HepG2 (cell line): ENCODE data around the gene EDEM3. TPM values are rescaled to one million over a fixed set of nuclear protein-coding genes. Genes with fewer than 3 reads are reported as not detected.

ENCODE experiments used
- ATAC-seq: fragments of 200-7000 bp; cut with Tn5 transposase; 3 replicates; pipeline ENCODE4 v1.9.1; 2020; ENCODE audit warnings: mild to moderate bottlenecking, moderate library complexity
- BruUV-seq: library from RNA; stranded (reverse); fragments of 400-500 nt; replicated peaks from 2 replicates; lab custom pipeline; 2021; lab: Mats Ljungman, UMichigan
- CTCF ChIA-PET: fragments of 300-600 bp; formaldehyde crosslinking; extraction: SDS; loops from one replicate; lab custom pipeline; 2021; ENCODE audit warnings: low total read pairs, inconsistent platforms, low intra/inter-chr PET ratio; lab: Yijun Ruan, JAX
- POLR2A ChIA-PET: fragments of 350-600 bp; sonication (Branson Sonifier 250); formaldehyde crosslinking; loops from one replicate; lab custom pipeline; 2020; ENCODE audit warnings: antibody characterized with exemption, inconsistent platforms; lab: Yijun Ruan, JAX
- DNase-seq: peaks from one replicate; pipeline ENCODE4 v3.0.0-alpha.2; 2015; ENCODE audit warnings: low spot score
- FAIRE-seq: peaks from 3 replicates; lab custom pipeline; 2011; peaks lifted over from hg19 to GRCh38; lab: Jason Lieb, UNC
- H2AFZ ChIP-seq: one replicate; pipeline ENCODE4 v1.6.1; 2011; ENCODE audit warnings: low read length, inconsistent platforms
- H3K27ac ChIP-seq: fragments of 300-600 bp; 3 replicates; pipeline ENCODE4 v1.8.0; 2011; ENCODE audit warnings: mixed run types, mild to moderate bottlenecking, mixed read lengths, low read length, inconsistent platforms; ENCODE audit not compliant: insufficient read depth; ENCODE audit errors: extremely low read length
- H3K27me3 ChIP-seq, 2 experiments: fragments of 200-600 bp in 1 of 2; 2 replicates in 1 of 2; 3 replicates in 1 of 2; pipeline versions ENCODE4 v1.6.0 to v1.8.0; 2011; ENCODE audit warnings: low read length in 2 of 2, mild to moderate bottlenecking in 2 of 2, moderate library complexity in 2 of 2, inconsistent platforms in 1 of 2; ENCODE audit not compliant: insufficient read depth in 2 of 2, control insufficient read depth in 1 of 2
- H3K36me3 ChIP-seq, 2 experiments: fragments of 200-600 bp in 1 of 2; replicated peaks in 1 of 2; 2 replicates in 1 of 2; 3 replicates in 1 of 2; pipeline versions ENCODE4 v1.5.1 to v1.8.0; 2011; ENCODE audit warnings: low read length in 2 of 2, inconsistent platforms in 1 of 2; ENCODE audit not compliant: insufficient read depth in 2 of 2, control insufficient read depth in 1 of 2
- H3K4me1 ChIP-seq: 2 replicates; pipeline ENCODE4 v1.5.1; 2012; ENCODE audit warnings: low read length, inconsistent platforms; ENCODE audit not compliant: insufficient read depth
- H3K4me2 ChIP-seq: 2 replicates; pipeline ENCODE4 v1.6.0; 2011; ENCODE audit warnings: low read depth, low read length, inconsistent platforms
- H3K4me3 ChIP-seq, 3 experiments: fragments of 200-600 bp in 1 of 3; sonication (generic), shearing (Covaris generic) in 1 of 3; replicated peaks in 1 of 3; 2 replicates each; pipeline ENCODE4 v1.5.1; 2011 to 2016; ENCODE audit warnings: low read length in 3 of 3, inconsistent platforms in 2 of 3, low read depth in 2 of 3, mild to moderate bottlenecking in 2 of 3, control low read depth in 1 of 3, mixed read lengths in 1 of 3; ENCODE audit not compliant: insufficient read depth in 1 of 3
- H3K79me2 ChIP-seq: one replicate; pipeline ENCODE4 v1.6.1; 2011; ENCODE audit warnings: low read length, inconsistent platforms; ENCODE audit not compliant: insufficient read depth
- H3K9ac ChIP-seq: 2 replicates; pipeline ENCODE4 v1.6.0; 2011; ENCODE audit warnings: mild to moderate bottlenecking, low read depth, low read length, inconsistent platforms; ENCODE audit not compliant: insufficient read depth
- H3K9me3 ChIP-seq: 2 replicates; pipeline ENCODE4 v1.5.1; 2012; ENCODE audit warnings: mild to moderate bottlenecking, low read length
- H4K20me1 ChIP-seq: 2 replicates; pipeline ENCODE4 v1.6.0; 2011; ENCODE audit warnings: inconsistent platforms, mild to moderate bottlenecking, low read length, moderate library complexity; ENCODE audit not compliant: insufficient read depth
- AKAP8 ChIP-seq: sonication (generic); formaldehyde crosslinking; IDR thresholded peaks from 2 replicates; pipeline ENCODE4 v1.5.1; 2020; ENCODE audit warnings: mild to moderate bottlenecking, missing genetic modification reagents
- MTA3 ChIP-seq: sonication (generic); formaldehyde crosslinking; IDR thresholded peaks from 2 replicates; pipeline ENCODE4 v1.4.0; 2020; ENCODE audit warnings: missing genetic modification reagents
- SRSF9 ChIP-seq: fragments of 200-400 bp; formaldehyde crosslinking; IDR thresholded peaks from 2 replicates; pipeline ENCODE4 v1.6.1; 2018; ENCODE audit warnings: borderline replicate concordance, mild to moderate bottlenecking, low read depth, low read length; ENCODE audit not compliant: insufficient read depth, poor library complexity, severe bottlenecking
- TEAD2 ChIP-seq: sonication (generic); formaldehyde crosslinking; IDR thresholded peaks from 2 replicates; pipeline ENCODE4 v1.9.0; 2021; ENCODE audit warnings: missing genetic modification reagents
- ZMAT3 ChIP-seq: sonication (generic); formaldehyde crosslinking; conservative IDR thresholded peaks from 2 replicates; pipeline ENCODE4 v1.7.0; 2021; ENCODE audit warnings: missing genetic modification reagents
- ZNF224 ChIP-seq: sonication (generic); formaldehyde crosslinking; IDR thresholded peaks from 2 replicates; pipeline ENCODE4 v1.5.0; 2020; ENCODE audit warnings: mild to moderate bottlenecking, missing genetic modification reagents
- WGBS: methylation state at CpG from one replicate; pipeline ENCODE4 v1.1.6; 2017; ENCODE audit warnings: low lambda C conversion rate; 5-methylcytosine and 5-hydroxymethylcytosine counted together
- in situ Hi-C: cut with HindIII; loops from 2 replicates; pipeline ENCODE4 v1.10.0; 2017; ENCODE audit warnings: low pct_unique_long_range_greater_than_20kb; ENCODE audit not compliant: extremely low pct_ligation_motif_present
- intact Hi-C: fragments of 100-400 bp; cut with micrococcal nuclease; formaldehyde crosslinking; loops from one replicate; pipeline ENCODE4 v1.10.0; 2022; ENCODE audit not compliant: unreplicated experiment
- polyA plus RNA-seq, 8 experiments: library from polyadenylated mRNA; depleted of rRNA in 3 of 8; stranded (reverse) in 7 of 8; unstranded in 1 of 8; fragments of >200 nt; fragmentation: Illumina TruSeq in 4 of 8; extraction: Trizol in 4 of 8; gene quantifications; 2 replicates each; pipeline versions ENCODE4 v1.2.1 to v1.2.3, GENCODE V29; 2011 to 2016; ENCODE audit warnings: low read depth in 4 of 8, missing spikeins in 1 of 8, mixed read lengths in 1 of 8; ENCODE audit not compliant: insufficient read depth in 1 of 8
- total RNA-seq, 5 experiments: library from RNA; depleted of rRNA; stranded (reverse); fragments of >200 nt; fragmentation: Illumina TruSeq; extraction: Trizol; gene quantifications; 2 replicates each; pipeline ENCODE4 v1.2.3, GENCODE V29; 2016; ENCODE audit warnings: low read depth in 1 of 5
- TF ChIP-seq, protein P1 (sequence below): sonication (generic); formaldehyde crosslinking; IDR thresholded peaks from 2 replicates; pipeline ENCODE4 v1.5.0; 2020; ENCODE audit warnings: missing genetic modification reagents, mild to moderate bottlenecking, borderline replicate concordance
- TF ChIP-seq, protein P2 (sequence below): sonication (generic); formaldehyde crosslinking; IDR thresholded peaks from 2 replicates; pipeline ENCODE4 v1.4.0; 2020; ENCODE audit warnings: missing genetic modification reagents; ENCODE audit errors: not compliant biosample characterization
- TF ChIP-seq, protein P3 (sequence below): sonication (generic); formaldehyde crosslinking; IDR thresholded peaks from 2 replicates; pipeline ENCODE4 v1.4.0; 2020; ENCODE audit warnings: missing genetic modification reagents

Gene EDEM3
- total and polyA plus RNA-seq, 2 of the 13 experiments (the other 11 are each of a cell fraction or from before 2014, with no cell fraction given) = 13.1 to 18.2 TPM

DNA sequence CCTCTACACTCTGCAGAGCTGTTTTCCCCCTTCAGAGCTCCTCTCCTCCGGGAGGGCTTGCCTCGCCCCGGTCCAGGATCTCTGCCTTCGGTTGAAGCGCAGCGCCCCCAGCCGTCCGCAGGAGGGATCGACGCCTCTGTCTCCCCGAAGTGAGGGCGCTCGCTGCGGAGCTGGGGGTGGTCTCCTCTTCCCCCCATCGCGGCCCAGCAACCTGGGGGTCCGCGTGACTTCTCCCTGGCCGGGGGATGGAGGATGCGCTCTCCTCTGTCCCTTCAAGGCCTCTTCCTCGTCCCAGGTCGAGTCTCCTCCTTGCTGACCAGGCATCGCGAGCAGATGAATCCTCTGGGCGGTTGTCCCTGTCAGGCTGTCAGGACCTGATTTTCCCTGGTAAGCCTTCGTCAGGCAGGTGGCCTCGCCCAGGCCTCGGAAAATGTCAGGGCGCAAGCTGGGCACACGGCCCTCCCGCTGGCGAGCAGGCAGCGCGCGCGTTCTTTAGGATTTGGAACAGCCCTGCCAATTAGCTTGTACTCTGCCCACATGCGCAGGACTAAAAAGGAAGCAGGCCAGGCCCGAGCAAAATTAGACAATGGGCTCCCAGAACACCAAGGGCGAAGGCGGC, 90.5 kb downstream of the EDEM3 start (continued):
- TF ChIP-seq, protein P1, sequence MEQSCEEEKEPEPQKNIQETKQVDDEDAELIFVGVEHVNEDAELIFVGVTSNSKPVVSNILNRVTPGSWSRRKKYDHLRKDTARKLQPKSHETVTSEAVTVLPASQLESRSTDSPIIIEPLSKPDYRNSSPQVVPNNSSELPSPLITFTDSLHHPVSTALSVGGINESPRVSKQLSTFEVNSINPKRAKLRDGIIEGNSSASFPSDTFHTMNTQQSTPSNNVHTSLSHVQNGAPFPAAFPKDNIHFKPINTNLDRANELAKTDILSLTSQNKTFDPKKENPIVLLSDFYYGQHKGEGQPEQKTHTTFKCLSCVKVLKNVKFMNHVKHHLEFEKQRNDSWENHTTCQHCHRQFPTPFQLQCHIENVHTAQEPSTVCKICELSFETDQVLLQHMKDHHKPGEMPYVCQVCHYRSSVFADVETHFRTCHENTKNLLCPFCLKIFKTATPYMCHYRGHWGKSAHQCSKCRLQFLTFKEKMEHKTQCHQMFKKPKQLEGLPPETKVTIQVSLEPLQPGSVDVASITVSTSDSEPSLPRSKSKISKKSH (CRISPR knock-in tag) = 0 out of 2 replicates have a peak, but pooled peaks have one; percentile 29
- TF ChIP-seq ZNF224 (no peak), MTA3 (CRISPR knock-in tag) (no peak)

DNA sequence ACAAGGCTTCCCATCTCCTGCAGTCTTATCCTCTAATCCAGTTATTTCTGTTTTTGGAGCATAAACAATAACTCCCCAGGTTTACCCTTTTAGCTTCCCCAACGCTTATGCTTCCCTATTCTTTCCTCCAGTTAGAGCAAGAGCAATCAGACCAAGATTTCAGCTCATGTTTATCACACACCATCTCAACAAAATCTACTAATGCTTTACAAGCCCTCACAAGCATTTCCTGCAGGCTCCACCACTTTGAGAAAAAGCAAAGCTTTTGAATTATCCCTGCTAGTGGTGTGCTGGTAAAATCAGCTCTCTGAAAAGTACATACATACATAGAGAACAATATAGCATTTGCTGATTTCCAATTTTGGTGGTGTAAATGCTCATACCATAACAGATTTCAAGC, 92.9 kb downstream of the EDEM3 start:
- ChIA-PET POLR2A (no interaction called here), CTCF (no interaction called here)
- Histone ChIP-seq H3K9me3 (no peaks in the 10 kb centered on the region), H3K4me1 (no peaks in the 10 kb centered on the region; the same call in 1 of the 2 replicates), H2AFZ (no peak overlapping the region), H3K36me3 (no peaks in the 10 kb centered on the region), H3K4me3 (no peak overlapping the region), H3K27me3 (peaks cover 0 to 8% of the 10 kb centered on the region in 2 experiments; a peak in 2 of 5 replicates), H3K79me2 (no peaks in the 10 kb centered on the region), H3K27ac (no peak overlapping the region), H3K9ac (no peak overlapping the region), H3K4me2 (no peak overlapping the region), H4K20me1 (no peaks in the 10 kb centered on the region)
- no TSS peak for BruUV-seq
- WGBS = 0% methylated on average over 1 of the region's 1 CpG
- in situ Hi-C loops (loop anchor here (25.0 kb wide), 1 partner anchor 574 kb away; no protein-coding TSS in a partner anchor), intact Hi-C loops (no loop called here)
- no peak for FAIRE-seq
- TF ChIP-seq TEAD2 (CRISPR knock-in tag) (no peak), ZMAT3 (CRISPR knock-in tag) (no peak), SRSF9 (no peak), AKAP8 (CRISPR knock-in tag) (no peak)
- TF ChIP-seq, protein P2, sequence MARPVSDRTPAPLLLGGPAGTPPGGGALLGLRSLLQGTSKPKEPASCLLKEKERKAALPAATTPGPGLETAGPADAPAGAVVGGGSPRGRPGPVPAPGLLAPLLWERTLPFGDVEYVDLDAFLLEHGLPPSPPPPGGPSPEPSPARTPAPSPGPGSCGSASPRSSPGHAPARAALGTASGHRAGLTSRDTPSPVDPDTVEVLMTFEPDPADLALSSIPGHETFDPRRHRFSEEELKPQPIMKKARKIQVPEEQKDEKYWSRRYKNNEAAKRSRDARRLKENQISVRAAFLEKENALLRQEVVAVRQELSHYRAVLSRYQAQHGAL (CRISPR knock-in tag) = no peak
- TF ChIP-seq, protein P3, sequence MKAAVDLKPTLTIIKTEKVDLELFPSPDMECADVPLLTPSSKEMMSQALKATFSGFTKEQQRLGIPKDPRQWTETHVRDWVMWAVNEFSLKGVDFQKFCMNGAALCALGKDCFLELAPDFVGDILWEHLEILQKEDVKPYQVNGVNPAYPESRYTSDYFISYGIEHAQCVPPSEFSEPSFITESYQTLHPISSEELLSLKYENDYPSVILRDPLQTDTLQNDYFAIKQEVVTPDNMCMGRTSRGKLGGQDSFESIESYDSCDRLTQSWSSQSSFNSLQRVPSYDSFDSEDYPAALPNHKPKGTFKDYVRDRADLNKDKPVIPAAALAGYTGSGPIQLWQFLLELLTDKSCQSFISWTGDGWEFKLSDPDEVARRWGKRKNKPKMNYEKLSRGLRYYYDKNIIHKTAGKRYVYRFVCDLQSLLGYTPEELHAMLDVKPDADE (CRISPR knock-in tag) = no peak
- DNase-seq = no peak
- no peak for ATAC-seq
